GM12801 (cell line): ENCODE measurements around the gene RAB34.

Source experiments
- CTCF ChIP-seq: IDR thresholded peaks from one replicate; pipeline ENCODE4 v1.5.1; 2011; ENCODE audit warnings: control low read depth; ENCODE audit not compliant: insufficient read length; ENCODE audit errors: extremely low read depth

The RAB34 gene

DNA sequence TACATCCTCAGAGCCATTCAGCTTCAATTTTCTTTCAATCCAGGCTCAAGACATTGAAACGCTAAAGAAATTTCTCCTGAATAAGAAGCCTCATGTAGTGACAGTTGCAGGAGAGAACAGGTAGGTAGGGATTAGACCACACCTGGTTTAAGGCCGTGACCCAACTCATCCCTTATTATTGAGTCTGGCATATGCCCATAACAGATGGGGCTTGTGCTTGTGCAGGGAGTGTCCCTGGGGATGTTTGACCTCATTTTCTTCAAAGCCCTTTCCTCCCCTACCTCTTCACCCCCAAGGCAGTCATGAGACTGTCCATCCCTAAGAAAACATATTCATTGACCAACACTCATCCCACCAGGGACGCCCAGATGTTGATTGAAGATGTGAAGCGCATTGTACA, 31.4 kb downstream of the RAB34 start:
- TF ChIP-seq CTCF: no peak

- no peak for TF ChIP-seq CTCF
These were observed 32.3 kb downstream of the RAB34 start for GRCh38 chr17:28685366-28685765.

- no peak for TF ChIP-seq CTCF
These were observed 32.7 kb downstream of the RAB34 start for GRCh38 chr17:28684963-28685362.

GRCh38 chr17:28682655-28683054, 35.0 kb downstream of the RAB34 start:
- no peak for TF ChIP-seq CTCF

- no peak for TF ChIP-seq CTCF
These were observed 41.7 kb downstream of the RAB34 start for GRCh38 chr17:28675980-28676379.

- TF ChIP-seq CTCF: no peak
These were observed 42.2 kb downstream of the RAB34 start for GRCh38 chr17:28675490-28675889.

DNA sequence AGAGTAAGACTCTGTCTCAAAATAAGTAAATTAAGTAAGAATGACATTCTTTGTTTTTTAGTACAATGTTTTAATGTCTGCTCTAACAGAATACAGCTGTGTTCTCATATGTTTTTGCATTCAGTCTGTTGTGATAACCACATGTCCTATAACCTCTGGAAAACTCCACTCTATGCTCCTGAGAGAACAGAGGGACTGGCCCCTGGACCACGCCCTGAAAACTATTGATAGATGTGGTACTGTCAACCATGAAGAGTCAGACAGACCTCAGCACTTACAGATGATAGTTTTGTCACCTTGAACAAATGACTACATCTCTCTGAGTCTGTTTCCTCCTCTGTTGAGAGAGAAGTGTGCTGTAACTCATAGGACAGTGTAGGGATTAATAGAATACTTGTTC, 47.8 kb downstream of the RAB34 start:
- no peak for TF ChIP-seq CTCF

DNA sequence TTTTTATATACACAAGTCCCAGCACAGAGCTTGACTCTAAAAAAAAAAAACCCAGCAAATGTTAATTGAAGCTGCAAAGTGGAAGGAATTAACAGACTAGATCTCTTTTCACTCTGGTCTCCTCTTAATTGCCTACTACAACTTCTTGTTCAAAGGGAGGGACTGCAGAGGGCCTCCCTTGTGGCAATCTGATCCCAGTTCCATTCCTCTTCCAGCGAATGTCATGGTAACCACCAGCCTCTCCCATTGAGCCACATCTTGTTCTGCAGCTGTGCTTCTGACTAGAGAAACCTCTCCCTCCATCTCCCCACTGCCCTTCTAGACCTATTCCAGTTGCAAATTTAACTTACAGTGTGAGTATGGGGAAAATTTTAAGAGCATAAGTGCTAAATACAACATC, 49.8 kb downstream of the RAB34 start:
- TF ChIP-seq CTCF: no peak
